IMR-90 (cell line): ENCODE results near the gene SGCA. TPM values are rescaled to one million over a fixed set of nuclear protein-coding genes. Genes with fewer than 3 reads are reported as not detected.

Source experiments
- ATAC-seq: fragments of 200-7000 bp; cut with Tn5 transposase; 2 replicates; pipeline ENCODE4 v1.9.1; 2020; ENCODE audit warnings: low read depth, mild to moderate bottlenecking, moderate library complexity
- BruUV-seq: library from RNA; stranded (reverse); fragments of 400-500 nt; replicated peaks from 2 replicates; lab custom pipeline; 2021; lab: Mats Ljungman, UMichigan
- CTCF ChIA-PET: fragments of 300-600 bp; formaldehyde crosslinking; extraction: SDS; loops from one replicate; lab custom pipeline; 2021; ENCODE audit warnings: antibody characterized with exemption; lab: Yijun Ruan, JAX
- POLR2A ChIA-PET: fragments of 300-600 bp; sonication (Branson Sonifier 250); formaldehyde crosslinking; loops from one replicate; lab custom pipeline; 2022; ENCODE audit warnings: antibody characterized with exemption; ENCODE audit not compliant: unreplicated experiment; lab: Charles Lee
- DNase-seq: peaks from one replicate; pipeline ENCODE4 v3.0.0; 2013
- H2AFZ ChIP-seq: replicated peaks from 2 replicates; pipeline ENCODE3; 2013; ENCODE audit warnings: low read length, mild to moderate bottlenecking; ENCODE audit not compliant: poor library complexity
- H2AK5ac ChIP-seq: 2 replicates; pipeline ENCODE4 v1.6.1; 2013; ENCODE audit warnings: low read depth, low read length, inconsistent platforms
- H2AK9ac ChIP-seq: replicated peaks from 2 replicates; pipeline ENCODE3; 2013; ENCODE audit warnings: mild to moderate bottlenecking, low read depth, low read length, moderate library complexity; ENCODE audit not compliant: poor library complexity
- H2BK120ac ChIP-seq: 2 replicates; pipeline ENCODE4 v1.6.1; 2013; ENCODE audit warnings: low read depth, low read length, inconsistent platforms
- H2BK15ac ChIP-seq: 3 replicates; pipeline ENCODE4 v1.6.1; 2013; ENCODE audit warnings: low read depth, low read length, inconsistent platforms
- H2BK20ac ChIP-seq: 2 replicates; pipeline ENCODE4 v1.6.1; 2013; ENCODE audit warnings: low read depth, mild to moderate bottlenecking, inconsistent platforms, low read length, moderate library complexity
- H2BK5ac ChIP-seq: 2 replicates; pipeline ENCODE4 v1.6.1; 2013; ENCODE audit warnings: mild to moderate bottlenecking, low read depth, low read length, inconsistent platforms; ENCODE audit not compliant: poor library complexity, severe bottlenecking
- H3K14ac ChIP-seq: replicated peaks from 2 replicates; pipeline ENCODE4 v1.6.1; 2013; ENCODE audit warnings: low read depth, low read length, inconsistent platforms
- H3K18ac ChIP-seq: 2 replicates; pipeline ENCODE4 v1.6.1; 2013; ENCODE audit warnings: low read depth, low read length, control low read depth
- H3K23ac ChIP-seq: 2 replicates; pipeline ENCODE4 v1.6.1; 2013; ENCODE audit warnings: low read depth, low read length, inconsistent platforms
- H3K27ac ChIP-seq: 2 replicates; pipeline ENCODE4 v1.5.1; 2013; ENCODE audit warnings: mild to moderate bottlenecking, control low read depth, low read length; ENCODE audit not compliant: insufficient read depth
- H3K27me3 ChIP-seq: 2 replicates; pipeline ENCODE4 v1.6.1; 2013; ENCODE audit warnings: low read length; ENCODE audit not compliant: control insufficient read depth, insufficient read depth
- H3K36me3 ChIP-seq: 2 replicates; pipeline ENCODE4 v1.6.1; 2013; ENCODE audit warnings: low read length, mixed read lengths; ENCODE audit not compliant: control insufficient read depth, insufficient read depth
- H3K4ac ChIP-seq: 2 replicates; pipeline ENCODE4 v1.6.1; 2013; ENCODE audit warnings: low read depth, low read length, inconsistent platforms
- H3K4me1 ChIP-seq: 2 replicates; pipeline ENCODE4 v1.6.1; 2013; ENCODE audit warnings: low read length, mixed read lengths; ENCODE audit not compliant: control insufficient read depth, insufficient read depth
- H3K4me2 ChIP-seq: 2 replicates; pipeline ENCODE4 v1.6.1; 2013; ENCODE audit warnings: low read depth, mild to moderate bottlenecking, control low read depth, low read length, moderate library complexity
- H3K4me3 ChIP-seq: 2 replicates; pipeline ENCODE4 v1.5.1; 2013; ENCODE audit warnings: low read depth, mild to moderate bottlenecking, control low read depth, low read length, moderate library complexity; ENCODE audit not compliant: insufficient read depth
- H3K56ac ChIP-seq: 2 replicates; pipeline ENCODE4 v1.6.1; 2013; ENCODE audit warnings: low read length, inconsistent platforms; ENCODE audit not compliant: insufficient read depth; ENCODE audit errors: extremely low read depth
- H3K79me1 ChIP-seq, 2 experiments: 2 replicates each; pipeline ENCODE4 v1.6.1; 2013; ENCODE audit warnings: low read length in 2 of 2, inconsistent platforms in 1 of 2, low read depth in 1 of 2
- H3K9ac ChIP-seq: 2 replicates; pipeline ENCODE4 v1.6.1; 2013; ENCODE audit warnings: low read depth, low read length, control low read depth
- H3K9me1 ChIP-seq: 2 replicates; pipeline ENCODE4 v1.6.1; 2013; ENCODE audit warnings: low read length, inconsistent platforms; ENCODE audit not compliant: insufficient read depth
- H3K9me3 ChIP-seq: 2 replicates; pipeline ENCODE4 v1.6.1; 2013; ENCODE audit warnings: low read length; ENCODE audit not compliant: control insufficient read depth, insufficient read depth
- H4K20me1 ChIP-seq: 2 replicates; pipeline ENCODE4 v1.6.1; 2013; ENCODE audit warnings: low read length, inconsistent platforms; ENCODE audit not compliant: insufficient read depth
- H4K5ac ChIP-seq: 2 replicates; pipeline ENCODE4 v1.6.1; 2013; ENCODE audit warnings: mild to moderate bottlenecking, low read depth, low read length, control low read depth
- H4K8ac ChIP-seq, 2 experiments: 2 replicates each; pipeline ENCODE4 v1.6.1; 2013; ENCODE audit warnings: low read depth in 2 of 2, low read length in 2 of 2, control low read depth in 1 of 2, inconsistent platforms in 1 of 2
- H4K91ac ChIP-seq: 2 replicates; pipeline ENCODE4 v1.6.1; 2013; ENCODE audit warnings: low read depth, low read length, inconsistent platforms; ENCODE audit not compliant: insufficient read depth
- BHLHE40 ChIP-seq: fragments of 150-350 bp; IDR thresholded peaks from 2 replicates; pipeline ENCODE4 v1.6.1; 2016; ENCODE audit warnings: mild to moderate bottlenecking, low read depth, low read length
- CEBPB ChIP-seq: IDR thresholded peaks from 2 replicates; pipeline ENCODE4 v1.6.1; 2012; ENCODE audit warnings: low read depth, low read length, improper control_type of control experiment
- CHD1 ChIP-seq: IDR thresholded peaks from 2 replicates; pipeline ENCODE4 v1.6.1; 2012; ENCODE audit warnings: low read depth, low read length, improper control_type of control experiment
- CTCF ChIP-seq: conservative IDR thresholded peaks from 2 replicates; pipeline ENCODE4 v1.5.1; 2012; ENCODE audit warnings: mild to moderate bottlenecking, low read depth, low read length, improper control_type of control experiment
- ELK1 ChIP-seq: fragments of 150-350 bp; IDR thresholded peaks from 2 replicates; pipeline ENCODE4 v1.6.1; 2016; ENCODE audit warnings: low read depth, mild to moderate bottlenecking, low read length, moderate library complexity, borderline replicate concordance
- FOS ChIP-seq: fragments of 150-350 bp; IDR thresholded peaks from 2 replicates; pipeline ENCODE4 v1.6.1; 2016; ENCODE audit warnings: low read depth, low read length
- MAFK ChIP-seq: IDR thresholded peaks from 2 replicates; pipeline ENCODE4 v1.6.1; 2012; ENCODE audit warnings: low read depth, low read length, improper control_type of control experiment
- MAZ ChIP-seq: IDR thresholded peaks from 2 replicates; pipeline ENCODE4 v1.6.1; 2012; ENCODE audit warnings: low read depth, mild to moderate bottlenecking, low read length, improper control_type of control experiment, moderate library complexity, borderline replicate concordance
- MXI1 ChIP-seq: IDR thresholded peaks from 2 replicates; pipeline ENCODE4 v1.6.1; 2012; ENCODE audit warnings: low read depth, mild to moderate bottlenecking, low read length, moderate library complexity, borderline replicate concordance
- POLR2A ChIP-seq: IDR thresholded peaks from 2 replicates; pipeline ENCODE4 v1.6.1; 2012; ENCODE audit warnings: mild to moderate bottlenecking, low read depth, low read length
- RCOR1 ChIP-seq: IDR thresholded peaks from 2 replicates; pipeline ENCODE4 v1.6.1; 2012; ENCODE audit warnings: mild to moderate bottlenecking, low read length, improper control_type of control experiment; ENCODE audit not compliant: insufficient replicate concordance
- SMC3 ChIP-seq: fragments of 150-350 bp; IDR thresholded peaks from 2 replicates; pipeline ENCODE4 v1.6.1; 2016; ENCODE audit warnings: low read depth, mild to moderate bottlenecking, antibody characterized with exemption, low read length, moderate library complexity
- USF2 ChIP-seq: fragments of 150-350 bp; IDR thresholded peaks from 2 replicates; pipeline ENCODE4 v1.6.1; 2017; ENCODE audit warnings: mild to moderate bottlenecking, antibody characterized with exemption, low read length, low read depth
- WGBS, 2 experiments: methylation state at CpG; one replicate each; pipeline versions ENCODE4 v1.1.5 to v1.1.7; 2013; ENCODE audit warnings: missing lambda C conversion rate in 2 of 2; ENCODE audit not compliant: insufficient read length in 1 of 2; ENCODE audit errors: extremely low coverage in 2 of 2; 5-methylcytosine and 5-hydroxymethylcytosine counted together
- dilution Hi-C: fragments of 300-500 bp; cut with HindIII; formaldehyde crosslinking; loops from one replicate; pipeline ENCODE4 v1.14.3; 2018; ENCODE audit warnings: low sequenced_read_pairs; ENCODE audit not compliant: unreplicated experiment
- in situ Hi-C: fragments of 300-500 bp; cut with MboI; formaldehyde crosslinking; loops from 3 replicates; pipeline ENCODE4 v1.14.3; 2019; ENCODE audit warnings: low sequenced_read_pairs, inconsistent platforms, mixed read lengths
- intact Hi-C: fragments of 100-400 bp; cut with micrococcal nuclease; formaldehyde crosslinking; loops from 2 replicates; pipeline ENCODE4 v1.10.0; 2022
- polyA plus RNA-seq, 3 experiments: library from polyadenylated mRNA; depleted of rRNA; stranded (reverse); fragments of >200 nt; gene quantifications; 2 replicates each; pipeline ENCODE4 v1.2.3, GENCODE V29; 2012; ENCODE audit warnings: low replicate concordance in 1 of 3
- total RNA-seq: library from RNA; depleted of rRNA; stranded (reverse); fragments of >200 nt; gene quantifications from 2 replicates; pipeline ENCODE4 v1.2.3, GENCODE V29; 2012

Gene SGCA
- total and polyA plus RNA-seq, 2 of the 4 experiments (the other 2 are of a cell fraction): 0.19 TPM; not detected in 1

GRCh38 chr17:50175035-50175807, 9.4 kb downstream of the SGCA start:
- H4K8ac ChIP-seq: no peak overlapping the region
- H2BK5ac ChIP-seq: peak overlapping the region; percentile 48
- TF ChIP-seq USF2 (no peak), CHD1 (no peak), RCOR1 (no peak), MXI1 (no peak), FOS (no peak), CEBPB (no peak), SMC3 (no peak), POLR2A (0 out of 2 replicates have a peak, but pooled peaks have one; percentile 4), ELK1 (no peak), CTCF (no peak), MAZ (peak; percentile 12; the same call in 1 of the 2 replicates), MAFK (no peak), BHLHE40 (no peak)
- no peak overlapping the region; the same call in 1 of the 2 replicates for H4K5ac ChIP-seq
- H3K9me3 ChIP-seq: no peaks in the 10 kb centered on the region
- no peak overlapping the region for H3K14ac ChIP-seq
- CTCF ChIA-PET: interaction anchor here (1.7 kb wide), 1 partner anchor 14 kb away, joined by 6 read pairs; no protein-coding TSS in a partner anchor
- no peak overlapping the region for H3K18ac ChIP-seq
- peaks cover 11% of the 10 kb centered on the region for H3K36me3 ChIP-seq
- no peak overlapping the region for H3K4me2 ChIP-seq
- peak overlapping the region; percentile 14; the same call in 1 of the 2 replicates for H4K91ac ChIP-seq
- DNase-seq (peak; percentile 56), ATAC-seq (no peak)
- WGBS, 2 experiments: 80% methylated on average over 1 of the region's 16 CpGs; no CpG with 5 or more reads in 1 of the 2 experiments
- H3K4ac ChIP-seq: peak overlapping the region; percentile 80
- peak overlapping the region; percentile 66 for H2AK9ac ChIP-seq
- H3K4me1 ChIP-seq: peaks cover 34% of the 10 kb centered on the region
- H3K27ac ChIP-seq: peak overlapping the region; percentile 47
- H3K9me1 ChIP-seq: peaks cover 25% of the 10 kb centered on the region
- H3K9ac ChIP-seq: no peak overlapping the region
- in situ Hi-C loops (loop anchor here (10.0 kb wide), 1 partner anchor 110 kb away; no protein-coding TSS in a partner anchor), dilution Hi-C loops (no loop called here), intact Hi-C loops (no loop called here)
- BruUV-seq: no TSS peak
- peaks cover 17 to 38% of the 10 kb centered on the region in 2 experiments; a peak in 3 of 4 replicates for H3K79me1 ChIP-seq
- peaks cover 14% of the 10 kb centered on the region for H4K20me1 ChIP-seq
- POLR2A ChIA-PET: interaction anchor here (1.6 kb wide), 1 partner anchor 34 kb away, joined by 6 read pairs; no protein-coding TSS in a partner anchor
- peak overlapping the region; percentile 18 for H2AFZ ChIP-seq
- no peaks in the 10 kb centered on the region for H3K27me3 ChIP-seq
- H3K23ac ChIP-seq: no peak overlapping the region
- H3K4me3 ChIP-seq: no peak overlapping the region
- H2BK120ac ChIP-seq: peak overlapping the region; percentile 82; the same call in 1 of the 2 replicates
- H2AK5ac ChIP-seq: peak overlapping the region; percentile 41
- peak overlapping the region; percentile 57; the same call in 1 of the 2 replicates for H2BK20ac ChIP-seq
- H2BK15ac ChIP-seq: peak overlapping the region; percentile 62; the same call in 1 of the 3 replicates
- no peak overlapping the region for H3K56ac ChIP-seq
